A673 (cell line): ENCODE results near the gene APOC3.

Experiments
- CTCF ChIP-seq: fragments of 300-800, 200-600 bp; sonication (generic); conservative IDR thresholded peaks from 2 replicates; pipeline ENCODE4 v1.5.1; 2017; ENCODE audit warnings: low read depth, mild to moderate bottlenecking, antibody characterized with exemption, low read length, moderate library complexity, mixed read lengths
- EZH2 ChIP-seq: fragments of 200-600 bp; sonication (generic); IDR thresholded peaks from 2 replicates; pipeline ENCODE4 v1.6.1; 2017; ENCODE audit warnings: borderline replicate concordance, low read depth, mild to moderate bottlenecking, mixed read lengths, antibody characterized with exemption, low read length; ENCODE audit not compliant: poor library complexity, severe bottlenecking

- TF ChIP-seq CTCF, result no peak
- no peak for TF ChIP-seq EZH2
Observed at GRCh38 chr11:116825854-116826750, 3.6 kb upstream of the APOC3 start.
